ENCODE measurements around the gene TMEM234.

TMEM234 gene

GRCh38 chr1:32219022-32219421 lies 3.1 kb downstream of the TMEM234 start:
- TF ChIP-seq CTCF (IDR thresholded peaks at IDR 0.05; ENCODE audit: low read depth, low read length), result no peak
- DNase-seq (ENCODE audit: extremely low read depth, low read depth), result no peak

- no peak for TF ChIP-seq CTCF (IDR thresholded peaks at IDR 0.05; ENCODE audit: low read depth, low read length)
- no peak for DNase-seq (ENCODE audit: extremely low read depth, low read depth)
Measured at GRCh38 chr1:32216566-32216965, 5.6 kb downstream of the TMEM234 start.

GRCh38 chr1:32215629-32216480 lies 6.3 kb downstream of the TMEM234 start:
- peak; percentile 82 for TF ChIP-seq CTCF (IDR thresholded peaks at IDR 0.05; ENCODE audit: low read depth, low read length)
- DNase-seq (ENCODE audit: extremely low read depth, low read depth), result no peak

- TF ChIP-seq CTCF (IDR thresholded peaks at IDR 0.05; ENCODE audit: low read depth, low read length), result no peak
- DNase-seq (ENCODE audit: extremely low read depth, low read depth), result no peak
Measured at GRCh38 chr1:32208891-32209328, 13.2 kb downstream of the TMEM234 start, which contains the start of gene DCDC2B. DCDC2B (plus strand) TSS chr1:32209089; CDS start chr1:32209094, 5 bp downstream.

GRCh38 chr1:32208469-32208868 lies 13.7 kb downstream of the TMEM234 start:
- DNase-seq (ENCODE audit: extremely low read depth, low read depth), result no peak

GRCh38 chr1:32205401-32206370 lies 16.5 kb downstream of the TMEM234 start, which contains the start of gene IQCC:
IQCC (plus strand) TSS chr1:32205671; CDS start chr1:32205682, 11 bp downstream.
- no peak for TF ChIP-seq CTCF (IDR thresholded peaks at IDR 0.05; ENCODE audit: low read depth, low read length)
- DNase-seq (ENCODE audit: extremely low read depth, low read depth), result peak; percentile 45

More at GRCh38 chr1:32208469-32208868, 13.7 kb downstream of the TMEM234 start:
- TF ChIP-seq CTCF (IDR thresholded peaks at IDR 0.05; ENCODE audit: low read depth, low read length), result no peak

Data from AG09319 (cell line).